ENCODE results near the gene TMEM151A. TPM values are rescaled to one million over a fixed set of nuclear protein-coding genes. Genes with fewer than 3 reads are reported as not detected.

The TMEM151A gene
- total and polyA plus RNA-seq, 4 donors = 0.05 to 0.13 TPM; not detected in 2

DNA sequence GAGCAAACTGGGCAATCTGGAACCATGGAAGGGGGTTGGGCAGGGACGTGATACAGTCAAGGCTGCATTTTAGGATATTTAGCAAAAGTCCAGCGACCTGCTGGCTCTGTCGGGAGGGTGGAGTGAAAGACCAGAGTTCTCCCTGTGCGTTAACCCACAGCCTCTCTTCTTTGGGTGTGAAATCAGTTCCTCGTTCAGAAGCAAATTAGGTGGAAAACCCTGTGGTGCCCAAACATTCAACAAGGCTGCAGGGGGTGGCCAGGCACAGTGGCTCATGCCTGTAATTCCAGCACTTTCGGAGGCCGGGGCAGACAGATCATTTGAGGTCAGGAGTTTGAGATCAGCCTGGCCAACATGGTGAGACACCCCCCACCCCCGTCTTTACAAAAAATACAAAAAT lies 5.9 kb downstream of the TMEM151A start (continued):
- TF ChIP-seq ATF3 (IDR thresholded peaks at IDR 0.05) (no peak), HNF4G (IDR thresholded peaks at IDR 0.05) (no peak), JUND (IDR thresholded peaks at IDR 0.05) (no peak), FOXA2 (IDR thresholded peaks at IDR 0.05) (no peak)

DNA sequence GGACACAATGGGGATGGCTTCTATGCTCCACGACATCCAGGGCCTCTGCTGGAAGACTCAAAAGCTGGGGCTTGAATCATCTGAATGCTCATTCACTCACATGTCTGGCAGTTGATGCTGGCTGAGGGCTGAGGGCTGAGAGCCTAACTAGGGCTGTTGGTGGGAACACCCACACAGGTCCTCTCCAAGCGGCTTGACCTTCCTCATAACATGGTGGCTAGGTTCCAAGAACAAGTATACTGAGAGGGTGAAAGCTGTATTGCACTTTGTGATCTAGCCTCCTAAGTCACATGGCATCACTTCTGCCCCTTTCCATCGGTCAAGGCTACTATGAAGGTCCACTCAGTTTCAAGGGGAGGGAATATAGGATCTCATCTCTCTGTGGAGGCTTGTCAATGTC lies 7.5 kb downstream of the TMEM151A start:
- no peak for DNase-seq (ENCODE audit: low spot score)
- H3K9ac ChIP-seq (ENCODE audit: low read depth in 1 of 2, low read length in 2 of 2) = no peak overlapping the region
- H3K9me3 ChIP-seq (ENCODE audit: control insufficient read depth in 4 of 4, low read length in 3 of 4) = no peaks in the 10 kb centered on the region
- H3K4me3 ChIP-seq (ENCODE audit: low read depth in 1 of 3, low read length in 3 of 3) = no peak overlapping the region
- no peaks in the 10 kb centered on the region for H3K4me1 ChIP-seq (ENCODE audit: control insufficient read depth in 4 of 4, insufficient read depth in 4 of 4, low read length in 3 of 4)
- TF ChIP-seq EGR1 (IDR thresholded peaks at IDR 0.05; ENCODE audit: low read depth in 2 of 2) (no peak), ATF3 (IDR thresholded peaks at IDR 0.05) (no peak), SP1 (IDR thresholded peaks at IDR 0.05) (no peak), HNF4A (conservative IDR thresholded peaks at IDR 0.05) (no peak), RAD21 (IDR thresholded peaks at IDR 0.05) (no peak), HNF4G (IDR thresholded peaks at IDR 0.05) (no peak), TAF1 (conservative IDR thresholded peaks at IDR 0.05) (no peak), NR2F2 (IDR thresholded peaks at IDR 0.05) (no peak), RXRA (IDR thresholded peaks at IDR 0.05) (no peak), CTCF (IDR thresholded peaks at IDR 0.05; ENCODE audit: low read depth, low read length, missing input control) (no peak), FOXA1 (IDR thresholded peaks at IDR 0.05) (no peak), YY1 (IDR thresholded peaks at IDR 0.05) (no peak), MAX (IDR thresholded peaks at IDR 0.05) (no peak), GABPA (IDR thresholded peaks at IDR 0.05 in 1 of 2, conservative IDR thresholded peaks at IDR 0.05 in 1 of 2) (no peak), FOXA2 (IDR thresholded peaks at IDR 0.05) (no peak)
- TF ChIP-seq, protein P1, sequence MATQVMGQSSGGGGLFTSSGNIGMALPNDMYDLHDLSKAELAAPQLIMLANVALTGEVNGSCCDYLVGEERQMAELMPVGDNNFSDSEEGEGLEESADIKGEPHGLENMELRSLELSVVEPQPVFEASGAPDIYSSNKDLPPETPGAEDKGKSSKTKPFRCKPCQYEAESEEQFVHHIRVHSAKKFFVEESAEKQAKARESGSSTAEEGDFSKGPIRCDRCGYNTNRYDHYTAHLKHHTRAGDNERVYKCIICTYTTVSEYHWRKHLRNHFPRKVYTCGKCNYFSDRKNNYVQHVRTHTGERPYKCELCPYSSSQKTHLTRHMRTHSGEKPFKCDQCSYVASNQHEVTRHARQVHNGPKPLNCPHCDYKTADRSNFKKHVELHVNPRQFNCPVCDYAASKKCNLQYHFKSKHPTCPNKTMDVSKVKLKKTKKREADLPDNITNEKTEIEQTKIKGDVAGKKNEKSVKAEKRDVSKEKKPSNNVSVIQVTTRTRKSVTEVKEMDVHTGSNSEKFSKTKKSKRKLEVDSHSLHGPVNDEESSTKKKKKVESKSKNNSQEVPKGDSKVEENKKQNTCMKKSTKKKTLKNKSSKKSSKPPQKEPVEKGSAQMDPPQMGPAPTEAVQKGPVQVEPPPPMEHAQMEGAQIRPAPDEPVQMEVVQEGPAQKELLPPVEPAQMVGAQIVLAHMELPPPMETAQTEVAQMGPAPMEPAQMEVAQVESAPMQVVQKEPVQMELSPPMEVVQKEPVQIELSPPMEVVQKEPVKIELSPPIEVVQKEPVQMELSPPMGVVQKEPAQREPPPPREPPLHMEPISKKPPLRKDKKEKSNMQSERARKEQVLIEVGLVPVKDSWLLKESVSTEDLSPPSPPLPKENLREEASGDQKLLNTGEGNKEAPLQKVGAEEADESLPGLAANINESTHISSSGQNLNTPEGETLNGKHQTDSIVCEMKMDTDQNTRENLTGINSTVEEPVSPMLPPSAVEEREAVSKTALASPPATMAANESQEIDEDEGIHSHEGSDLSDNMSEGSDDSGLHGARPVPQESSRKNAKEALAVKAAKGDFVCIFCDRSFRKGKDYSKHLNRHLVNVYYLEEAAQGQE (IDR thresholded peaks at IDR 0.05) = no peak
- TF ChIP-seq, protein P2, sequence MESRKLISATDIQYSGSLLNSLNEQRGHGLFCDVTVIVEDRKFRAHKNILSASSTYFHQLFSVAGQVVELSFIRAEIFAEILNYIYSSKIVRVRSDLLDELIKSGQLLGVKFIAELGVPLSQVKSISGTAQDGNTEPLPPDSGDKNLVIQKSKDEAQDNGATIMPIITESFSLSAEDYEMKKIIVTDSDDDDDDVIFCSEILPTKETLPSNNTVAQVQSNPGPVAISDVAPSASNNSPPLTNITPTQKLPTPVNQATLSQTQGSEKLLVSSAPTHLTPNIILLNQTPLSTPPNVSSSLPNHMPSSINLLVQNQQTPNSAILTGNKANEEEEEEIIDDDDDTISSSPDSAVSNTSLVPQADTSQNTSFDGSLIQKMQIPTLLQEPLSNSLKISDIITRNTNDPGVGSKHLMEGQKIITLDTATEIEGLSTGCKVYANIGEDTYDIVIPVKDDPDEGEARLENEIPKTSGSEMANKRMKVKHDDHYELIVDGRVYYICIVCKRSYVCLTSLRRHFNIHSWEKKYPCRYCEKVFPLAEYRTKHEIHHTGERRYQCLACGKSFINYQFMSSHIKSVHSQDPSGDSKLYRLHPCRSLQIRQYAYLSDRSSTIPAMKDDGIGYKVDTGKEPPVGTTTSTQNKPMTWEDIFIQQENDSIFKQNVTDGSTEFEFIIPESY (IDR thresholded peaks at IDR 0.05) = no peak
- H3K27me3 ChIP-seq (ENCODE audit: control insufficient read depth in 4 of 4, insufficient read depth in 4 of 4, low read length in 3 of 4) = no peaks in the 10 kb centered on the region
- 60% methylated on average over 3 of the region's 3 CpGs for WGBS
- H3K27ac ChIP-seq (ENCODE audit: low read depth in 1 of 2, low read length in 2 of 2) = no peak overlapping the region
- no peaks in the 10 kb centered on the region for H3K36me3 ChIP-seq (ENCODE audit: control insufficient read depth in 4 of 4, insufficient read depth in 3 of 4, low read depth in 1 of 4, low read length in 3 of 4)

Data from liver (tissue), 9 donors.